IMR-90 (cell line): ENCODE measurements around the gene AHNAK2.

Experiments
- CTCF ChIP-seq: conservative IDR thresholded peaks from 2 replicates; pipeline ENCODE4 v1.5.1; 2012; ENCODE audit warnings: mild to moderate bottlenecking, low read depth, low read length, improper control_type of control experiment
- ELK1 ChIP-seq: fragments of 150-350 bp; IDR thresholded peaks from 2 replicates; pipeline ENCODE4 v1.6.1; 2016; ENCODE audit warnings: low read depth, mild to moderate bottlenecking, low read length, moderate library complexity, borderline replicate concordance
- MAFK ChIP-seq: IDR thresholded peaks from 2 replicates; pipeline ENCODE4 v1.6.1; 2012; ENCODE audit warnings: low read depth, low read length, improper control_type of control experiment
- POLR2A ChIP-seq: IDR thresholded peaks from 2 replicates; pipeline ENCODE4 v1.6.1; 2012; ENCODE audit warnings: mild to moderate bottlenecking, low read depth, low read length
- RCOR1 ChIP-seq: IDR thresholded peaks from 2 replicates; pipeline ENCODE4 v1.6.1; 2012; ENCODE audit warnings: mild to moderate bottlenecking, low read length, improper control_type of control experiment; ENCODE audit not compliant: insufficient replicate concordance
- SMC3 ChIP-seq: fragments of 150-350 bp; IDR thresholded peaks from 2 replicates; pipeline ENCODE4 v1.6.1; 2016; ENCODE audit warnings: low read depth, mild to moderate bottlenecking, antibody characterized with exemption, low read length, moderate library complexity

GRCh38 chr14:105013150-105013785 is 35.1 kb upstream of the AHNAK2 start:
- no peak for TF ChIP-seq CTCF
- TF ChIP-seq POLR2A: no peak
- TF ChIP-seq ELK1: no peak
- no peak for TF ChIP-seq RCOR1
- no peak for TF ChIP-seq SMC3
- no peak for TF ChIP-seq MAFK
